AML-193 (cell line): ENCODE measurements around the gene ZNF684.
"Not testable (repeated sequence)": the region's sequence is repeated elsewhere in the genome, so short reads cannot be mapped to it uniquely, and the experiment has no call there.

Source experiments
- DNase-seq, 2 experiments: peaks; one replicate each; lab custom pipeline; 2025; lab: John Stamatoyannopoulos, UW

ZNF684 gene

GRCh38 chr1:40531381-40532061 lies at the start of gene ZNF684:
Gene ZNF684, plus strand, starts transcription at chr1:40531637. Its CDS starts 1,530 bp downstream, at chr1:40533167.
- DNase-seq = peak; percentile 93

- no peak for DNase-seq
Observed at GRCh38 chr1:40495315-40495903, 36.0 kb upstream of the ZNF684 start.

- peak; percentile 43 to 44 for DNase-seq
Observed at GRCh38 chr1:40502651-40503050, 28.8 kb upstream of the ZNF684 start.

GRCh38 chr1:40507973-40508372 lies 23.5 kb upstream of the ZNF684 start:
- DNase-seq = no peak

GRCh38 chr1:40508375-40509341 lies 22.8 kb upstream of the ZNF684 start, which contains the start of gene EXO5:
Gene EXO5, plus strand, starts transcription at chr1:40508767. Its CDS starts 5,778 bp downstream, at chr1:40514545.
- DNase-seq = peak; percentile 80 to 87

GRCh38 chr1:40519517-40519916 lies 11.9 kb upstream of the ZNF684 start:
- peak; percentile 43 to 46 for DNase-seq

GRCh38 chr1:40530735-40531380 lies 579 bp upstream of the ZNF684 start:
- peak; percentile 55 to 59 for DNase-seq

GRCh38 chr1:40532062-40532389 lies 589 bp downstream of the ZNF684 start:
- no peak for DNase-seq

GRCh38 chr1:40532844-40533424 lies 1.5 kb downstream of the ZNF684 start:
- peak; percentile 61 to 69 for DNase-seq

GRCh38 chr1:40534589-40534988 lies 3.2 kb downstream of the ZNF684 start:
- DNase-seq = no peak

- DNase-seq = no peak
Observed at GRCh38 chr1:40535732-40536131, 4.3 kb downstream of the ZNF684 start.

GRCh38 chr1:40539338-40539737 lies 7.9 kb downstream of the ZNF684 start:
- peak; percentile 73 to 80 for DNase-seq

- DNase-seq = no peak
Observed at GRCh38 chr1:40546957-40547356, 15.5 kb downstream of the ZNF684 start.

- no peak for DNase-seq
Observed at GRCh38 chr1:40553017-40553416, 21.6 kb downstream of the ZNF684 start.

GRCh38 chr1:40554807-40555206 lies 23.4 kb downstream of the ZNF684 start:
- DNase-seq = not testable (repeated sequence)

- DNase-seq = no peak
Observed at GRCh38 chr1:40556121-40556520, 24.7 kb downstream of the ZNF684 start.

GRCh38 chr1:40558241-40558640 lies 26.8 kb downstream of the ZNF684 start:
- not testable (repeated sequence) for DNase-seq

GRCh38 chr1:40562185-40562584 lies 30.7 kb downstream of the ZNF684 start:
- no peak for DNase-seq

- no peak for DNase-seq
Observed at GRCh38 chr1:40563266-40563665, 31.8 kb downstream of the ZNF684 start.

- no peak for DNase-seq
Observed at GRCh38 chr1:40564506-40564905, 33.1 kb downstream of the ZNF684 start.

GRCh38 chr1:40564913-40565312 lies 33.5 kb downstream of the ZNF684 start:
- DNase-seq = no peak

GRCh38 chr1:40567825-40568224 lies 36.4 kb downstream of the ZNF684 start:
- DNase-seq = no peak
